KOPT-K1 (cell line): ENCODE results near the gene ADAMTS17.

Experiments used
- H3K27ac ChIP-seq: fragments of 200-600 bp; sonication (generic); 2 replicates; pipeline ENCODE4 v1.5.1; 2016; ENCODE audit warnings: antibody characterized with exemption, mild to moderate bottlenecking, low read depth, low read length; ENCODE audit not compliant: poor library complexity, severe bottlenecking
- H3K36me3 ChIP-seq: fragments of 200-600 bp; sonication (generic); 2 replicates; pipeline ENCODE4 v1.5.1; 2017; ENCODE audit warnings: antibody characterized with exemption, mild to moderate bottlenecking, low read length, moderate library complexity; ENCODE audit not compliant: insufficient read depth
- H3K9me3 ChIP-seq: fragments of 200-600 bp; sonication (generic); 2 replicates; pipeline ENCODE4 v1.5.1; 2017; ENCODE audit warnings: antibody characterized with exemption, low read length, mild to moderate bottlenecking; ENCODE audit not compliant: insufficient read depth, poor library complexity, severe bottlenecking

ADAMTS17 gene

GRCh38 chr15:100134089-100134583 is 207.6 kb downstream of the ADAMTS17 start:
- Histone ChIP-seq H3K27ac (no peak overlapping the region), H3K36me3 (no peaks in the 10 kb centered on the region), H3K9me3 (no peaks in the 10 kb centered on the region)

GRCh38 chr15:100133001-100133400 is 208.8 kb downstream of the ADAMTS17 start:
- no peak overlapping the region for H3K27ac ChIP-seq
- no peaks in the 10 kb centered on the region for H3K36me3 ChIP-seq
- H3K9me3 ChIP-seq = no peaks in the 10 kb centered on the region

- no peaks in the 10 kb centered on the region for H3K36me3 ChIP-seq
- H3K9me3 ChIP-seq = no peaks in the 10 kb centered on the region
- no peak overlapping the region for H3K27ac ChIP-seq
Measured at GRCh38 chr15:100132309-100132708, 209.5 kb downstream of the ADAMTS17 start.

- Histone ChIP-seq H3K36me3 (no peaks in the 10 kb centered on the region), H3K9me3 (no peaks in the 10 kb centered on the region), H3K27ac (no peak overlapping the region)
Measured at GRCh38 chr15:100131321-100132224, 210.2 kb downstream of the ADAMTS17 start.

GRCh38 chr15:100129677-100130076 is 212.1 kb downstream of the ADAMTS17 start:
- Histone ChIP-seq H3K36me3 (no peaks in the 10 kb centered on the region), H3K9me3 (no peaks in the 10 kb centered on the region), H3K27ac (no peak overlapping the region)

- no peak overlapping the region for H3K27ac ChIP-seq
- H3K36me3 ChIP-seq = no peaks in the 10 kb centered on the region
- H3K9me3 ChIP-seq = peaks cover 14% of the 10 kb centered on the region
Measured at GRCh38 chr15:100125401-100126191, 216.2 kb downstream of the ADAMTS17 start.

GRCh38 chr15:100124936-100125335 is 216.8 kb downstream of the ADAMTS17 start:
- Histone ChIP-seq H3K27ac (no peak overlapping the region), H3K9me3 (peaks cover 15% of the 10 kb centered on the region), H3K36me3 (no peaks in the 10 kb centered on the region)

GRCh38 chr15:100124361-100124760 is 217.4 kb downstream of the ADAMTS17 start:
- peaks cover 15% of the 10 kb centered on the region for H3K9me3 ChIP-seq
- H3K36me3 ChIP-seq = no peaks in the 10 kb centered on the region
- no peak overlapping the region for H3K27ac ChIP-seq

GRCh38 chr15:100123611-100124010 is 218.2 kb downstream of the ADAMTS17 start:
- H3K27ac ChIP-seq = no peak overlapping the region

GRCh38 chr15:100121285-100121684 is 220.5 kb downstream of the ADAMTS17 start:
- no peaks in the 10 kb centered on the region for H3K36me3 ChIP-seq
- peaks cover 15% of the 10 kb centered on the region for H3K9me3 ChIP-seq
- H3K27ac ChIP-seq = no peak overlapping the region

More at GRCh38 chr15:100123611-100124010, 218.2 kb downstream of the ADAMTS17 start:
- peaks cover 15% of the 10 kb centered on the region for H3K9me3 ChIP-seq
- no peaks in the 10 kb centered on the region for H3K36me3 ChIP-seq

GRCh38 chr15:100120111-100120510 is 221.7 kb downstream of the ADAMTS17 start:
- H3K36me3 ChIP-seq = no peaks in the 10 kb centered on the region
- H3K27ac ChIP-seq = no peak overlapping the region
- H3K9me3 ChIP-seq = peaks cover 15% of the 10 kb centered on the region

- no peak overlapping the region for H3K27ac ChIP-seq
Measured at GRCh38 chr15:100118546-100118945, 223.2 kb downstream of the ADAMTS17 start.

GRCh38 chr15:100116416-100117190 is 225.2 kb downstream of the ADAMTS17 start:
- no peaks in the 10 kb centered on the region for H3K36me3 ChIP-seq
- H3K27ac ChIP-seq = no peak overlapping the region

More at GRCh38 chr15:100118546-100118945, 223.2 kb downstream of the ADAMTS17 start:
- Histone ChIP-seq H3K9me3 (peaks cover 15% of the 10 kb centered on the region), H3K36me3 (no peaks in the 10 kb centered on the region)

GRCh38 chr15:100115711-100116090 is 226.1 kb downstream of the ADAMTS17 start:
- H3K36me3 ChIP-seq = no peaks in the 10 kb centered on the region
- H3K27ac ChIP-seq = no peak overlapping the region
- H3K9me3 ChIP-seq = peaks cover 3% of the 10 kb centered on the region

More at GRCh38 chr15:100116416-100117190, 225.2 kb downstream of the ADAMTS17 start:
- peaks cover 12% of the 10 kb centered on the region for H3K9me3 ChIP-seq
